GM12878 (cell line): ENCODE results near the gene KHK.

Experiments
- BMI1 ChIP-seq: fragments of 450-650 bp; IDR thresholded peaks from 2 replicates; pipeline ENCODE4 v1.6.1; 2016; ENCODE audit warnings: mild to moderate bottlenecking, moderate library complexity, borderline replicate concordance
- BRCA1 ChIP-seq: IDR thresholded peaks from 2 replicates; pipeline ENCODE4 v1.6.1; 2011; ENCODE audit warnings: low read depth, low read length, improper control_type of control experiment
- CBX3 ChIP-seq: fragments of 200-600 bp; sonication (generic); IDR thresholded peaks from 2 replicates; pipeline ENCODE4 v1.6.1; 2016; ENCODE audit warnings: low read depth, borderline replicate concordance
- CTCF ChIP-seq, 3 experiments: IDR thresholded peaks in 2 of 3; conservative IDR thresholded peaks in 1 of 3; 2 replicates each; pipeline ENCODE4 v1.5.1; 2011; ENCODE audit warnings: low read depth in 3 of 3, low read length in 3 of 3, mild to moderate bottlenecking in 3 of 3, control low read depth in 2 of 3, moderate library complexity in 2 of 3, inconsistent platforms in 1 of 3, mixed read lengths in 1 of 3; ENCODE audit not compliant: control insufficient read depth in 2 of 3, insufficient read depth in 1 of 3; ENCODE audit errors: extremely low read depth in 1 of 3
- PAX8 ChIP-seq: fragments of 450-650 bp; IDR thresholded peaks from 2 replicates; pipeline ENCODE4 v1.6.1; 2017; ENCODE audit warnings: mild to moderate bottlenecking, moderate library complexity
- PKNOX1 ChIP-seq: fragments of 450-650 bp; IDR thresholded peaks from 2 replicates; pipeline ENCODE4 v1.6.1; 2016; ENCODE audit warnings: mild to moderate bottlenecking
- SP1 ChIP-seq: IDR thresholded peaks from one replicate; pipeline ENCODE4 v1.6.1; 2011; ENCODE audit warnings: low read depth, low read length
- TF ChIP-seq, protein P1 (sequence below): fragments of 450-650 bp; IDR thresholded peaks from 2 replicates; pipeline ENCODE4 v1.6.1; 2017; ENCODE audit warnings: mild to moderate bottlenecking
- TF ChIP-seq, protein P2 (sequence below): IDR thresholded peaks from 2 replicates; pipeline ENCODE4 v1.6.1; 2012; ENCODE audit warnings: low read depth, low read length, improper control_type of control experiment

DNA sequence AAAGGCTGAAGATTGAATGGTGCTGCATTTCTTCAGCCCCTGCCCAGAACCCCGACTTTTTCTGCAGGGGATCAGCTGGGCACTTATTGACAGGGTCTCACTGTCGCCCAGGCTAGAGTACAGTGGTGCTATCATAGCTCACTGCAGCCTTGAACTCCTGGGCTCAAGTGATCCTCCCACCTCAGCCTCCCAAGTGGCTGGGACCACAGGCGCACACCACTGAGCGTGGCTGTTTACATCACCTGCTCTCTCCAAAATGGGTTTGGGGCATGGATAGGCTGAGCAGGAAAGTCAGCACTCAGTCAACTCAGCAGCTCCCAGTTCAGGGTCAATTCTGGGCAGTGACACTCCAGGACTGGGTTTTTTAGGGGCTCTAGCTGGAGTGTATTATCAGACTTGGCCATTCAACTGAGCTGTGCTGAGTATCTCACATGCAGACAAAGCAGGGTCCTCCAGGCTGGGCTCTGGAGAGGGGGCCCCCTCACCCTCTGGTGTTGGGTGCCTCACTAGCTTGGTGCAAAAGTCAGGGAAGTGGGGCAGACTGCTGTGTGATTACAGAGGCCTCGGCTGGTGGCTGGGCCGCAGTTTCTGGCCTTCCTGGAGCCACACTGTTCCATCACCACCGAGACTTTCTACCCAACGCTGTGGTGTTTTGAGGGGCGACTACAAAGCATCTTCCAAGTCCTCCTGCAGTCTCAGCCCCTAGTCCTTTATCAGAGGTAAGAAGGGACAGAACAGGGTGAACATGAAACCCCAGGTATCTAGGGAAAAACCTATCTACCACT is 41.5 kb downstream of the KHK start:
- TF ChIP-seq CBX3, result no peak
- TF ChIP-seq PKNOX1, result no peak
- TF ChIP-seq PAX8, result no peak
- TF ChIP-seq SP1, result no peak
- TF ChIP-seq CTCF (IDR thresholded peaks at IDR 0.05 in 2 of 3, conservative IDR thresholded peaks at IDR 0.05 in 1 of 3; ENCODE audit: control insufficient read depth in 2 of 3, extremely low read depth in 1 of 3, insufficient read depth in 1 of 3, low read depth in 3 of 3, low read length in 3 of 3), result no peak
- no peak for TF ChIP-seq BRCA1
- no peak for TF ChIP-seq BMI1
- TF ChIP-seq, protein P1, sequence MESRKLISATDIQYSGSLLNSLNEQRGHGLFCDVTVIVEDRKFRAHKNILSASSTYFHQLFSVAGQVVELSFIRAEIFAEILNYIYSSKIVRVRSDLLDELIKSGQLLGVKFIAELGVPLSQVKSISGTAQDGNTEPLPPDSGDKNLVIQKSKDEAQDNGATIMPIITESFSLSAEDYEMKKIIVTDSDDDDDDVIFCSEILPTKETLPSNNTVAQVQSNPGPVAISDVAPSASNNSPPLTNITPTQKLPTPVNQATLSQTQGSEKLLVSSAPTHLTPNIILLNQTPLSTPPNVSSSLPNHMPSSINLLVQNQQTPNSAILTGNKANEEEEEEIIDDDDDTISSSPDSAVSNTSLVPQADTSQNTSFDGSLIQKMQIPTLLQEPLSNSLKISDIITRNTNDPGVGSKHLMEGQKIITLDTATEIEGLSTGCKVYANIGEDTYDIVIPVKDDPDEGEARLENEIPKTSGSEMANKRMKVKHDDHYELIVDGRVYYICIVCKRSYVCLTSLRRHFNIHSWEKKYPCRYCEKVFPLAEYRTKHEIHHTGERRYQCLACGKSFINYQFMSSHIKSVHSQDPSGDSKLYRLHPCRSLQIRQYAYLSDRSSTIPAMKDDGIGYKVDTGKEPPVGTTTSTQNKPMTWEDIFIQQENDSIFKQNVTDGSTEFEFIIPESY, result no peak
- TF ChIP-seq, protein P2, sequence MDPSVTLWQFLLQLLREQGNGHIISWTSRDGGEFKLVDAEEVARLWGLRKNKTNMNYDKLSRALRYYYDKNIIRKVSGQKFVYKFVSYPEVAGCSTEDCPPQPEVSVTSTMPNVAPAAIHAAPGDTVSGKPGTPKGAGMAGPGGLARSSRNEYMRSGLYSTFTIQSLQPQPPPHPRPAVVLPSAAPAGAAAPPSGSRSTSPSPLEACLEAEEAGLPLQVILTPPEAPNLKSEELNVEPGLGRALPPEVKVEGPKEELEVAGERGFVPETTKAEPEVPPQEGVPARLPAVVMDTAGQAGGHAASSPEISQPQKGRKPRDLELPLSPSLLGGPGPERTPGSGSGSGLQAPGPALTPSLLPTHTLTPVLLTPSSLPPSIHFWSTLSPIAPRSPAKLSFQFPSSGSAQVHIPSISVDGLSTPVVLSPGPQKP, result no peak
